Astrocyte (in vitro differentiated cells and primary cell): ENCODE data around the gene MT4. TPM values are rescaled to one million over a fixed set of nuclear protein-coding genes. Genes with fewer than 3 reads are reported as not detected.

Source experiments
- DNase-seq: peaks from one replicate; pipeline ENCODE4 v3.0.0-alpha.2; 2010; ENCODE audit warnings: low read depth
- FAIRE-seq: peaks from 2 replicates; lab custom pipeline; 2011; peaks lifted over from hg19 to GRCh38; lab: Jason Lieb, UNC
- H2AFZ ChIP-seq: 2 replicates; pipeline ENCODE4 v1.6.0; 2012; ENCODE audit warnings: low read depth, low read length, inconsistent platforms
- H3K27ac ChIP-seq: 2 replicates; pipeline ENCODE4 v1.5.1; 2011; ENCODE audit warnings: low read depth, low read length, inconsistent platforms
- H3K27me3 ChIP-seq: 2 replicates; pipeline ENCODE4 v1.6.0; 2011; ENCODE audit warnings: low read length, inconsistent platforms; ENCODE audit not compliant: insufficient read depth
- H3K36me3 ChIP-seq: 2 replicates; pipeline ENCODE4 v1.5.1; 2011; ENCODE audit warnings: low read length, inconsistent platforms; ENCODE audit not compliant: insufficient read depth
- H3K4me1 ChIP-seq: 2 replicates; pipeline ENCODE4 v1.5.1; 2011; ENCODE audit warnings: low read length, inconsistent platforms; ENCODE audit not compliant: insufficient read depth
- H3K4me2 ChIP-seq: 2 replicates; pipeline ENCODE4 v1.6.0; 2012; ENCODE audit warnings: low read length, inconsistent platforms
- H3K4me3 ChIP-seq: 2 replicates; pipeline ENCODE4 v1.5.1; 2011; ENCODE audit warnings: low read depth, mild to moderate bottlenecking, low read length, inconsistent platforms; ENCODE audit not compliant: insufficient read depth
- H3K79me2 ChIP-seq: 2 replicates; pipeline ENCODE4 v1.6.0; 2012; ENCODE audit warnings: mild to moderate bottlenecking, low read length, inconsistent platforms; ENCODE audit not compliant: insufficient read depth
- H3K9ac ChIP-seq: 2 replicates; pipeline ENCODE4 v1.6.0; 2012; ENCODE audit warnings: mild to moderate bottlenecking, low read length, inconsistent platforms
- H3K9me3 ChIP-seq: 2 replicates; pipeline ENCODE4 v1.5.1; 2012; ENCODE audit warnings: low read depth, mild to moderate bottlenecking, low read length, inconsistent platforms; ENCODE audit not compliant: insufficient read depth
- H4K20me1 ChIP-seq: 2 replicates; pipeline ENCODE4 v1.6.0; 2012; ENCODE audit warnings: low read length, inconsistent platforms; ENCODE audit not compliant: insufficient read depth
- H3K27ac Mint-ChIP-seq: one replicate; pipeline ENCODE4 v1.8.0; 2021; ENCODE audit warnings: mild to moderate bottlenecking, mixed read lengths; ENCODE audit not compliant: unreplicated experiment
- H3K27me3 Mint-ChIP-seq: one replicate; pipeline ENCODE4 v1.8.0; 2021; ENCODE audit warnings: low read depth, mixed read lengths; ENCODE audit not compliant: unreplicated experiment
- H3K36me3 Mint-ChIP-seq: one replicate; pipeline ENCODE4 v1.8.0; 2021; ENCODE audit warnings: low read depth, mixed read lengths; ENCODE audit not compliant: unreplicated experiment
- H3K4me1 Mint-ChIP-seq: one replicate; pipeline ENCODE4 v1.8.0; 2021; ENCODE audit warnings: low read depth, mixed read lengths; ENCODE audit not compliant: unreplicated experiment
- H3K4me3 Mint-ChIP-seq: one replicate; pipeline ENCODE4 v1.8.0; 2021; ENCODE audit warnings: mild to moderate bottlenecking, moderate library complexity, mixed read lengths; ENCODE audit not compliant: unreplicated experiment
- H3K9me3 Mint-ChIP-seq: one replicate; pipeline ENCODE4 v1.8.0; 2021; ENCODE audit warnings: mild to moderate bottlenecking, mixed read lengths; ENCODE audit not compliant: unreplicated experiment
- CTCF ChIP-seq: IDR thresholded peaks from 2 replicates; pipeline ENCODE4 v1.5.1; 2011; ENCODE audit warnings: low read depth, mild to moderate bottlenecking, inconsistent platforms, low read length, moderate library complexity; ENCODE audit not compliant: insufficient read depth
- EZH2 ChIP-seq: IDR thresholded peaks from 2 replicates; pipeline ENCODE4 v1.6.1; 2012; ENCODE audit warnings: mild to moderate bottlenecking, low read length, inconsistent platforms; ENCODE audit not compliant: insufficient read depth
- total RNA-seq: library from RNA; stranded (reverse); gene quantifications from 2 replicates; pipeline ENCODE4 v1.2.1, GENCODE V29; 2021

Gene MT4
- total RNA-seq, 1 donor from 2014 or later, result not detected

DNA sequence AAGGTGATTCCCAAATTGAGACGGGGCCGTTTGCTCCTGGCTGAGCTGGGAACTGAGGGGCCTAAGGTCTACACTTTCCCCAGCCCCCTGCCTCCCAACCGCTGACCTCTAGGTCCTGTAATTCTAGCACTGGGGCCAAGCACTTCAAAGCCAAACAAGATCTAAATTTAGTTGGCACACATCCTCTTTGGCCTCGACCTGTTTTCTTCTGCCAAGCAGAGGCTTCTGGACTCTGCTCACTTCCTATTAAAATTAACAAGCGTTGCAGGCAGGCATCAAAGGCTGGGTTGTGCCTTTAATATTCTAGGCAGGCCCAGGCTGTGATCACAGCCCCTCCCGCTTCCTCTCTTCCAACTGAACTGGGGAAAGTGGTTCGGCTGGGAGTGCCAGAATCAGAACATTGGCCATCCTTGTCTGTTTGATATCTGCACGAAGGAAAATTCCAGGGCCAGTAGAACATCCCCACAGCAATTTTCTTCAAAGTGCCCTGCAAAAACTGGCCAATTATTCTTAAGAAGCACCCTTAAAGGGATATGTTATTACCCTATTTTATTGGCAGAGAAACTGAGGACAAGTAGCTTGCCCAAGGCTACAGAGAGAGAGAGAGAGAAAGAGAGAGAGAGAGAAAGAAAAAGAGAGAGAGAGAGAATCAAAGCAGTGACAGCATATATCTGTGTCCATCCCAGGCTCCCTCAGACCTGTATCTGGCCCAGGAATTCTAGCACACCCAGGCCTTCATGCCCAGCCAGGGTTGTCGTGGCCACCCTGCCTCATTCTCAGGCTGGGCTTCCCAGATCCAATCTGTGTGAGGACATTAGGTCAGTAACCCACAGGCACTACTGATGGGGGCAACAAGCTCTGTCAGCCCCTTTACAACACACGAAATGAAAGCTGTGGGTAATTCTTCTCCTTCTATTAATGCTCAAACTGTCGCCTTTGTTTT is 12.8 kb upstream of the MT4 start:
- Histone ChIP-seq H3K9me3 (no peaks in the 10 kb centered on the region), H3K27ac (no peak overlapping the region), H4K20me1 (no peaks in the 10 kb centered on the region), H3K79me2 (no peaks in the 10 kb centered on the region), H3K4me2 (no peak overlapping the region), H3K36me3 (no peaks in the 10 kb centered on the region), H3K27me3 (no peaks in the 10 kb centered on the region), H3K4me3 (no peak overlapping the region), H3K9ac (no peak overlapping the region), H3K4me1 (peaks cover 8% of the 10 kb centered on the region), H2AFZ (no peak overlapping the region)
- FAIRE-seq (no peak), DNase-seq (no peak)
- Mint-ChIP-seq H3K4me1 (peaks cover 6% of the 10 kb centered on the region), H3K9me3 (no peaks in the 10 kb centered on the region), H3K36me3 (no peaks in the 10 kb centered on the region), H3K27me3 (peaks cover 22% of the 10 kb centered on the region), H3K27ac (no peak overlapping the region), H3K4me3 (no peak overlapping the region)
- TF ChIP-seq CTCF, result no peak
- no peak for TF ChIP-seq EZH2

DNA sequence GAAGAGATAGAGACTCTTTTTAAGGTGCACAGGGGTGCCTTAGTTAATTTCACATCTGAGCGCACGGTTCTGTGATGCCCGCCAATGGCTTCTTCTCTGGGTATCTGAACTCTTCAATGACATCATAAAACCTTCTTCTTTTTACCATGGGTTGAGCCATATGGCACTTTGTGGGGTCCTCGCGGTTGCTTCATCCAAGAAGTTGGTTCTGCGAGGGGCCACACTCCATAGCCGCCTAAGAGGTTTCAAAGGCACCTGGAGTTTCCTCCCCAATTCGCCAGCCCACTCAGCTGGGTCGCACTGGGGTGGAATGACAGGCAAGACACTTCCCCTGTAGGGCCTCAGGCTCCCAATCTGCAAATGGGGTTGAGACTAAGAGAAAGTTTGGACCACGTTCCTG is 10.4 kb upstream of the MT4 start:
- Mint-ChIP-seq H3K36me3 (no peaks in the 10 kb centered on the region), H3K27ac (no peak overlapping the region), H3K4me1 (peaks cover 2% of the 10 kb centered on the region), H3K4me3 (no peak overlapping the region), H3K9me3 (no peaks in the 10 kb centered on the region), H3K27me3 (peaks cover 36% of the 10 kb centered on the region)
- H3K79me2 ChIP-seq, result no peaks in the 10 kb centered on the region
- FAIRE-seq (no peak), DNase-seq (no peak)
- no peaks in the 10 kb centered on the region for H3K27me3 ChIP-seq
- H3K9me3 ChIP-seq, result no peaks in the 10 kb centered on the region
- no peaks in the 10 kb centered on the region for H3K36me3 ChIP-seq
- no peak overlapping the region for H3K4me2 ChIP-seq
- no peak overlapping the region for H3K27ac ChIP-seq
- H3K4me3 ChIP-seq, result no peak overlapping the region
- no peak overlapping the region for H2AFZ ChIP-seq
- H3K4me1 ChIP-seq, result no peaks in the 10 kb centered on the region
- no peaks in the 10 kb centered on the region for H4K20me1 ChIP-seq
- no peak for TF ChIP-seq CTCF
- TF ChIP-seq EZH2, result no peak
- H3K9ac ChIP-seq, result no peak overlapping the region
